Neural progenitor cell (in vitro differentiated cells): Measurements from ENCODE around the gene VN1R4. TPM values are rescaled to one million over a fixed set of nuclear protein-coding genes. Genes with fewer than 3 reads are reported as not detected.
A peak's percentile ranks its signal among the peaks of the same experiment; 100 is the strongest.
"Not testable (repeated sequence)": the region's sequence is repeated elsewhere in the genome, so short reads cannot be mapped to it uniquely, and the experiment has no call there.

Experiments
- DNase-seq: peaks from one replicate; pipeline ENCODE4 v3.0.0-alpha.2; 2016; ENCODE audit warnings: low spot score
- H2AFZ ChIP-seq: fragments of 200-600 bp; sonication (generic); replicated peaks from 2 replicates; pipeline ENCODE4 v1.6.1; 2016; ENCODE audit warnings: antibody characterized with exemption
- H3F3A ChIP-seq: fragments of 200-600 bp; sonication (generic); 2 replicates; pipeline ENCODE4 v1.6.1; 2016; ENCODE audit warnings: antibody characterized with exemption, low read depth
- H3K27ac ChIP-seq: fragments of 200-600 bp; sonication (generic); 2 replicates; pipeline ENCODE4 v1.5.1; 2016; ENCODE audit warnings: mild to moderate bottlenecking
- H3K27me3 ChIP-seq: fragments of 200-600 bp; sonication (generic); 2 replicates; pipeline ENCODE4 v1.6.1; 2016; ENCODE audit warnings: mild to moderate bottlenecking, moderate library complexity
- H3K36me3 ChIP-seq: fragments of 200-600 bp; sonication (generic); 2 replicates; pipeline ENCODE4 v1.5.1; 2016
- H3K4me1 ChIP-seq: fragments of 200-600 bp; sonication (generic); 2 replicates; pipeline ENCODE4 v1.6.1; 2016; ENCODE audit warnings: mixed run types
- H3K4me2 ChIP-seq: fragments of 200-600 bp; sonication (generic); 2 replicates; pipeline ENCODE4 v1.6.1; 2016
- H3K4me3 ChIP-seq: fragments of 200-600 bp; sonication (generic); 2 replicates; pipeline ENCODE4 v1.5.1; 2016
- H3K79me2 ChIP-seq: fragments of 200-600 bp; sonication (generic); 2 replicates; pipeline ENCODE4 v1.6.1; 2016; ENCODE audit warnings: low read depth
- H3K9ac ChIP-seq: fragments of 200-600 bp; sonication (generic); 2 replicates; pipeline ENCODE4 v1.6.1; 2016
- H3K9me3 ChIP-seq: fragments of 200-600 bp; sonication (generic); 2 replicates; pipeline ENCODE4 v1.5.1; 2016; ENCODE audit warnings: low read depth
- H4K20me1 ChIP-seq: fragments of 200-600 bp; sonication (generic); 2 replicates; pipeline ENCODE4 v1.6.1; 2016; ENCODE audit warnings: low read depth
- H3K27ac Mint-ChIP-seq: 3 replicates; pipeline ENCODE4 v1.8.0; 2021; ENCODE audit warnings: mixed read lengths
- H3K27me3 Mint-ChIP-seq: 2 replicates; pipeline ENCODE4 v1.8.0; 2022; ENCODE audit warnings: low read depth, mild to moderate bottlenecking, inconsistent platforms, moderate library complexity, mixed read lengths; ENCODE audit not compliant: insufficient read depth
- H3K36me3 Mint-ChIP-seq: 3 replicates; pipeline ENCODE4 v1.8.0; 2021; ENCODE audit warnings: mixed read lengths
- H3K4me1 Mint-ChIP-seq: 3 replicates; pipeline ENCODE4 v1.8.0; 2021; ENCODE audit warnings: mixed read lengths
- H3K4me3 Mint-ChIP-seq: 3 replicates; pipeline ENCODE4 v1.8.0; 2021; ENCODE audit warnings: mild to moderate bottlenecking, moderate library complexity, mixed read lengths
- H3K9me3 Mint-ChIP-seq: 3 replicates; pipeline ENCODE4 v1.8.0; 2020; ENCODE audit warnings: mixed read lengths
- CTCF ChIP-seq: fragments of 200-600 bp; sonication (generic); IDR thresholded peaks from 2 replicates; pipeline ENCODE4 v1.5.1; 2017; ENCODE audit warnings: antibody characterized with exemption, mild to moderate bottlenecking
- EZH2 ChIP-seq: fragments of 200-600 bp; sonication (generic); IDR thresholded peaks from 2 replicates; pipeline ENCODE4 v1.6.1; 2017; ENCODE audit warnings: antibody characterized with exemption, mild to moderate bottlenecking, moderate library complexity
- EZH2phosphoT487 ChIP-seq: fragments of 200-600 bp; sonication (generic); IDR thresholded peaks from 2 replicates; pipeline ENCODE4 v1.6.1; 2017; ENCODE audit warnings: antibody characterized with exemption
- total RNA-seq: library from RNA; depleted of rRNA; stranded (reverse); fragments of >200 nt; gene quantifications from 2 replicates; pipeline ENCODE4 v1.2.3, GENCODE V29; 2015; ENCODE audit warnings: low replicate concordance

VN1R4 gene
- total RNA-seq, 1 donor from 2014 or later, result not detected

GRCh38 chr19:53257715-53258342 is 9.7 kb downstream of the VN1R4 start, which contains the start of gene VN1R2:
Gene VN1R2 (plus strand): TSS chr19:53258292. CDS start chr19:53258376, 84 bp downstream.
- H2AFZ ChIP-seq, H3K36me3 ChIP-seq, H3K9ac ChIP-seq, H3K4me1 ChIP-seq, DNase-seq, H3K27ac Mint-ChIP-seq, H3K27me3 ChIP-seq, H3K36me3 Mint-ChIP-seq, H3F3A ChIP-seq, H3K27ac ChIP-seq, H3K27me3 Mint-ChIP-seq, H3K9me3 ChIP-seq, H3K4me1 Mint-ChIP-seq, H3K4me2 ChIP-seq, H3K4me3 ChIP-seq, H4K20me1 ChIP-seq, H3K4me3 Mint-ChIP-seq: not testable (repeated sequence)
- peaks cover 37% of the 10 kb centered on the region for H3K9me3 Mint-ChIP-seq
- H3K79me2 ChIP-seq, result peaks cover 17% of the 10 kb centered on the region

GRCh38 chr19:53254411-53255341 is 12.8 kb downstream of the VN1R4 start, which contains the start of gene ZNF677:
Gene ZNF677 (minus strand): TSS chr19:53254873. CDS start chr19:53251550, 3,323 bp downstream.
- Mint-ChIP-seq H3K4me1 (no peaks in the 10 kb centered on the region), H3K36me3 (peaks cover 27% of the 10 kb centered on the region), H3K4me3 (peak within 1 kb of the TSS; percentile 88), H3K27me3 (no peaks in the 10 kb centered on the region), H3K27ac (no peak within 1 kb of the TSS), H3K9me3 (peaks cover 45% of the 10 kb centered on the region)
- H3K79me2 ChIP-seq, result peaks cover 17% of the 10 kb centered on the region
- no peaks in the 10 kb centered on the region for H4K20me1 ChIP-seq
- H3K36me3 ChIP-seq, result peaks cover 32% of the 10 kb centered on the region
- H3F3A ChIP-seq, result peaks cover 5% of the 10 kb centered on the region
- no peaks in the 10 kb centered on the region for H3K27me3 ChIP-seq
- peaks cover 6% of the 10 kb centered on the region for H3K4me1 ChIP-seq
- H3K4me2 ChIP-seq, result peak within 1 kb of the TSS; percentile 82
- no peak within 1 kb of the TSS for H3K27ac ChIP-seq
- H3K9ac ChIP-seq, result peak within 1 kb of the TSS; percentile 53
- peak; percentile 83 for DNase-seq
- H3K9me3 ChIP-seq, result peaks cover under 1% of the 10 kb centered on the region
- H2AFZ ChIP-seq, result peak within 1 kb of the TSS; percentile 93
- H3K4me3 ChIP-seq, result peak within 1 kb of the TSS; percentile 89
- TF ChIP-seq EZH2 (peak; percentile 11), EZH2phosphoT487 (no peak), CTCF (no peak)

- Mint-ChIP-seq H3K27me3 (no peaks in the 10 kb centered on the region), H3K36me3 (peaks cover 35% of the 10 kb centered on the region), H3K4me1 (no peaks in the 10 kb centered on the region), H3K27ac (no peak overlapping the region), H3K9me3 (peaks cover 62% of the 10 kb centered on the region), H3K4me3 (no peak overlapping the region)
- Histone ChIP-seq H3K36me3 (peaks cover 72% of the 10 kb centered on the region), H3F3A (no peaks in the 10 kb centered on the region), H3K9me3 (peaks cover 40% of the 10 kb centered on the region), H3K27ac (no peak overlapping the region), H3K27me3 (no peaks in the 10 kb centered on the region), H2AFZ (no peak overlapping the region), H3K9ac (no peak overlapping the region), H3K4me3 (no peak overlapping the region), H4K20me1 (no peaks in the 10 kb centered on the region), H3K79me2 (peaks cover 13% of the 10 kb centered on the region), H3K4me2 (no peak overlapping the region), H3K4me1 (no peaks in the 10 kb centered on the region)
- TF ChIP-seq EZH2 (no peak), CTCF (no peak), EZH2phosphoT487 (no peak)
- no peak for DNase-seq
Measured at GRCh38 chr19:53246498-53246897, 21.0 kb downstream of the VN1R4 start.
